NCI-H1048 (cell line): ENCODE data around the gene APOD.
"Not testable (repeated sequence)": the region's sequence is repeated elsewhere in the genome, so short reads cannot be mapped to it uniquely, and the experiment has no call there.

ENCODE experiments used
- DNase-seq: peaks from one replicate; lab custom pipeline; 2025; lab: John Stamatoyannopoulos, UW

Gene APOD

GRCh38 chr3:195583831-195584542, at the start of gene APOD:
TSS of gene APOD (minus strand) at chr3:195583940. CDS start at chr3:195579461, 4,479 bp downstream.
- DNase-seq, result no peak

- not testable (repeated sequence) for DNase-seq
These were observed 49.6 kb upstream of the APOD start for GRCh38 chr3:195633351-195633750.

DNA sequence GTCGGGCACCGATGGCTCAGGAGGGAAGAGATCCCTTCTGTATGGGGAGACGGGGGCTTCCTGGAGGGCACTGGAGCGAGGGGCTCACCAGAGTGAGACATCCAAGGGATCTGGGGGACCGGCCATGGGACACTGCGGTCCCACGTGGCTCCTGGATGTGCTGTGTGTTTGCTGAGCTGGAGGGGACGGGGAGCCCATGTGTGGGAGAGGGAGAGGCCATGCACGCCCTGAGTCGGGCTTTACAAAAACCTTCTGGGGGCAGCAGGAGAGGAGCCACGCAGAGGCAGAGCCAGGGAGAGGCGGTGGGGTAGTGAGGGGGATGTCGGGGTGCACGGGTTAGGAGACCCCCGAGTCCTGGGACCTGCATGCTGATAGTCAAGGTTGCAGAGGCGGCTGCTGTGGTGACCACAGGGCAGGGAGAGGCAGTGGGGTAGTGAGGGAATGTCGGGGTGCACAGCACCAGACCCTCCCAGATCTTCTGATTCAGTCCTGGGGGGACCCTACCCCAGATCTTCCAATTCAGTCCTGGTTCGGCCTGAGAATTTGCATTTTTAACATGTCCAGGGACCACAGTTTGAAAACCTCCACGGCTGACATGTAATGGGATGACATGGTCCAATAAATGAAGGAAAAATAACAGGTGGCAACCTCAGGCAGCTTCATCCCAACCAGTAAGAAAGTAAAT, 48.9 kb upstream of the APOD start:
- not testable (repeated sequence) for DNase-seq

GRCh38 chr3:195632046-195632445, 48.3 kb upstream of the APOD start:
- DNase-seq, result not testable (repeated sequence)

DNA sequence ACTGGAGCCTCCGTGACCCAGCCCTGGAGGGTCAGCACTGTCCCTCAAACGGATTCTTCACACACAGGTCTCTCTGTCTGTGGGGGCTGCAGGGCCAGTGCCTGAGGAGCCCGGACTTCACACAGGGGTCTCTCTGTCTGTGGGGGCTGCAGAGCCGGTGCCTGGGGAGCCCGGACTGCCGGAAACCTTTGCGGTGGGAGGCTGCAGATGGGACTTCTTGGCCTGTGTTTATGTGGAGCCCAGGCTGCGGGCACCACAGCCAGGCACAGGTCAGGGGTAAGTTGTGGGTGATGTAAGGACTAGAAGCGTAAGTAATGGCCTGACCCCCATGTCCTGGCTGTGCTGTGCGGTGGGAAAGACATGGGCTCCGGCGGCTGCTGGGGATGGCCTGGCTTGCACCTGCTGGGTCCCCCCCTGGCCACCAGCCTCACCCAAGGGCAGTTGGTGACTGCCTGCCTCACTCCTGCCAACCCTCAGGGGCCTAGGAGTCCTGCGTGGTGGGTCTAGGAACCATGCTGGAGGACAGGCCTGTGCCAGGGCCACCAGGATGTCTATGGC, 47.3 kb upstream of the APOD start:
- DNase-seq, result not testable (repeated sequence)

DNA sequence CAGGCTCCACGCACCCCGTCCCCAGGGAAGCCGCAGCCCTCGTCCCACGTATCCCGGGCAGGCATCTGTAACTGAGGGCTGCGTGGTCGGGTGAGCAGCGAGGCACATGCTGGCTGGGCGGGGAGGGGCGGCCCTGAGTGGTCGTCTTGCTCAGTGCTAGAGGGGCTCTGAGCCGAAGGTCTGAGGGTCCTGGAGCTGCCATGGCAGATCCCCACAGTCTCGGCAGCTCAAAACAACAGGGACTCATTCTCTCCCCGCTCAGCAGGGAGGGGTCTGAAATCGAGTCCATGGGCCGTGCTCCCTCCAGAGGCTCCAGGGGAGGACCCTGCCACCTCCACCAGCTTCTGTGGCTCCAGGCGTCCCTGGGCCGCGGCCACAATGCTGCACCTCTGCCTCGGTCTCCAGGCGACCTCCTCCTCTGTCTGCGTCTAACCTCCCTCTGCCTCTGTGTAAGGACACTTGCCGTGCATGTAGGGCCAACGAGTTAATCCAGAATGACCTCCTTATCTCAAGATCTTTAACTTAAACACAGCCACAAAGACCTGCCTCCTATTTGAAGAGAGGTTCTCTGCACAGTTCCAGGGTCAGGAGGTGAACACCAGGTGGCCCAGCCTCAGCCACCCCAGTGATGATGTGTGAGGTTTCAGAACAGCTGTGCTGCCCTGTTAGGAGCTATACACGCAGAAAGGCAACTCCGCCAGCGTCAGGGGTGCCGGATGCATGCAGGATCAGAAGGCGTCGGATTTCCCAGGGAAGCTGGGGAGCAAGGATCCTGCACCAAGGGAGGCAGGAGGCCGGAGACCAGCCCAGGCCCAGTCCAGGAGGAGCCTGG, 46.6 kb upstream of the APOD start:
- not testable (repeated sequence) for DNase-seq

DNA sequence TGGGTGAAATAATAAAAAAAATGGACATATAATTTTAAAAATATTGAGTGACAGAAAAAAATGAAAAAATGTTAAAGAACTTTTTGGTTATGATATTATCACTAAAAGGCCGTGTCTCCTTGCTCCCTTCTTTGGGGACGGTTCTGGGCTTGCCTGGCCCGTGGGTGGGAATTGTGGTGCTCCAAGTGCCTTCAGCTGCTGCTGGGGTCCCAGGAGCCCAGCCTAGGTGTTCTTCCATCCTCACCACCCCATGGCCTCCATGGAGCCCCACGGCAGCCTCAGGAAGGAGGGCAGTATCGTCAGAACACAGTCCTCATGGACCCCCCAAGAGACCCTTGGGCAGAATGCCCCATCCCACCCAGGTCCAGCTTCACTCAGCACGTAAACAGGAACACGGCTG, 45.9 kb upstream of the APOD start:
- DNase-seq, result not testable (repeated sequence)

DNA sequence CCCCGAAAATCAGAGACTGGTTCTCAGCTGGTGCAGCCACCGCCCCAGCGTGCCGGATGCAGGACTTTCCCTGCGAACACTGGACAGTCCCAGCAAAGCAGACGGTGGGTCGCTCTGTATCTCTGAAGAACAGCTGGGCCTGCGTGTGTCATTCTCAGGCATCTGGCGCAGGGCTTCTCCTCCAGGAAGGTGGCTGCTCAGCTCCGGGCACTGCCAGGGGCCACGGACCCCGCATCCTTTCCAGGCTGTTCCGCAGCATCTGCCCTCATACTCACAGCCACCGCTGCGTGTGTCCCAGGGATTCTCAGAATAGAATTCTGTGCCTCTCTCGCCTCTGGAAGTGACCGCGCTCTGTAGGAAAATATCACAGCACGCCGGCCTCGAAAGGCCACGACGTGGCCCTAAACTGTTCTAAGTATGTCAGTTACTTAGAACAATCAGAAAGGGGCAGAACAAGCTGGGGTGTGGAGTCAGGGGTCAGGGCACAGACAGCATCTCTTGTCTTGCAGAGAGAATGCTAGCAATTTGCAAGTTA, 44.7 kb upstream of the APOD start:
- not testable (repeated sequence) for DNase-seq

DNA sequence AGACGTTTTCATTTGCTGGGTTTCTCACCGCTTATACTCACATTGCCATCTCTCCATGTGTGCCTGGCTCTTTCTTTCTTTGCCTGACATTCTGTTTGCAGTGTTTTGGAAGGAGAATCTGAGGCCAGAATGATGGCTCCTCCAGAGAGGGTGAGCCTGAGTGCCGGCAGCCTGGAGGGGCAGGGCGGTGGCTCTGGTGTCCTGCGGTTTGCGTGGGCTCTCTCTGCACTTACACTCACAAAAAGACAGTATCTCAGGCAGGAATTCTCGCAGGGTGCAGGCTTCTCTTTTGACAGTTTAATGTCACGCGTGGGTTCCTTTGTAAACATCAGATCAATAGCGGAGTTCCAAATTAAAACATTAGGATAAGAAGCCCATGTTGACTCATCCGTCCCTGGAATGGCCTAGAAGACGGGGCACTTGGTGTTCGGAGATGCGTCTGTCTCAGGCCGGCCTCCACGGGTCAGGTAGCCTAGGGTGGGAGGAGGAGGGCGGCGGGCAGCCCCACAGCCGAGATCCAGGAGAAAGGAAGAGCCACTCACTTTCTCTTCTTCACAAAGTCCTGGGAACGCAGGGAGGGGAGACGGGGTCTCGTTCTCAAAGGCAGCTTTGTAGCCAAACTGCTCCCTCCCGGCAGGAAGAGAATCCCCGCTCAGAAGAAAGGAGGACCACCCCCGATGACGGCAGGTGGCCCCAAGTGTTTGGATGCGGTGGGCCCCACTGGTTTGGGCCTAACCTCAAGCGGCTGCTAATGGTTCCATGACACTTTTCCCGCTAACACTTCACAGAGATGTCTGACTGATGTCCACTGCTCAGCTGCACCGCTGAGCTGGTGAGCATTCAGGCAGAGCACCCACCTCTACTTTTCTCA, 44.0 kb upstream of the APOD start:
- not testable (repeated sequence) for DNase-seq

GRCh38 chr3:195624603-195625560, 41.1 kb upstream of the APOD start:
- DNase-seq, result not testable (repeated sequence)

DNA sequence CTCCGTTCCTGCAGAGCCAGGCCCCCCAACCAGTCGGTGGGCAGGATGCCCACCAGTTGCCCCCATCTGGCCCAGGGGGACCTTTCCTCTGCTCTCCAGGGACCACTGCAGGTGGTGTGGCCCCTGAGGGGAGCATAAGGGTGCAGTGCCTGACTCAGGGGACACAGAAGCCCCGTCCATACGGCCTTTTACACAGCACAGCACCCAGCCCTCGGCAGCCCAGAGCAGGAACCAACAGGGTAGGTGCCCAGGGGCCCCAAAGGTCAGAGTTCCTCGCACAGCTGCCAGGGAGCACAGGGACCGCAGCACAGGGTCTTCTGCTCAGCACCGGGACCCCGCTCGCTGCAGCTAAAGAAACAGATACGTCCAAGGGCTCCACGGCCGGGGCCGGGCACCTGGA, 40.4 kb upstream of the APOD start:
- DNase-seq, result not testable (repeated sequence)

DNA sequence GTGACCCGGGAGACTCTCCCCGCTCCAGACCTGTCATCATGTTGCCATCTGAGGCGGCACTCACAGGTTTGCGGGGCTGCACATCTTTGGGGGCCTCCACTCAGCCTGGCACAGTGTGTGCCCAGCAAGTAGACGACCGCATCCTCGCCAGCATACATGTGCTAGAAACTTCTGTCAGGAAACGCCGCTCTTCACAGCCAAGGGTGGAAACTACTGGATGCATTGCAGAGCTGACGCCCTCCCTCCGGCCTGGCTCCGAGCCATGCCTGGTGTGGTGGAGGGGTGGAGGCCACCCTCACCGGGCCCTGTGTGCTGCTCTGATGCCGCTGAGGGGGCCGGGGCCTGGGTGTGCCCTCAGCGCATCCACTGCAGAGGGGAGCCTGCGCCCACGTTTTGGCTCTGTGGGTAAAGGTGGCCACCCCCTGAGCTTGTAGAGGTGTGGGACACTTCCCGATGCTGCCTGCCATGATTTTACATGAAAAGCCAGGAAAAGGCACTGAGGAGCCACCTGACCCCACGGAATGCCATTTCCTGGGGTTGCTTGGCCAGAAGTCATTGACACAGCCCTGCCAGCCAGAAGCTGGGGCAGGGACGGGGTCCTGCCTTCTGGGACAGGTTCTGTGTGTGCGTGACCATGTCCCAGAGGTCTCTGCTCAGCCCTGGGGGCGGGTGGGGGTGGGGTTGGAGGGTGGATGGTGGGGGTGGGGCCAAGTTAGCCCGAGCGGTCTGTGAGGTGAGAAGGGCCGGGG, 39.7 kb upstream of the APOD start:
- DNase-seq, result not testable (repeated sequence)

DNA sequence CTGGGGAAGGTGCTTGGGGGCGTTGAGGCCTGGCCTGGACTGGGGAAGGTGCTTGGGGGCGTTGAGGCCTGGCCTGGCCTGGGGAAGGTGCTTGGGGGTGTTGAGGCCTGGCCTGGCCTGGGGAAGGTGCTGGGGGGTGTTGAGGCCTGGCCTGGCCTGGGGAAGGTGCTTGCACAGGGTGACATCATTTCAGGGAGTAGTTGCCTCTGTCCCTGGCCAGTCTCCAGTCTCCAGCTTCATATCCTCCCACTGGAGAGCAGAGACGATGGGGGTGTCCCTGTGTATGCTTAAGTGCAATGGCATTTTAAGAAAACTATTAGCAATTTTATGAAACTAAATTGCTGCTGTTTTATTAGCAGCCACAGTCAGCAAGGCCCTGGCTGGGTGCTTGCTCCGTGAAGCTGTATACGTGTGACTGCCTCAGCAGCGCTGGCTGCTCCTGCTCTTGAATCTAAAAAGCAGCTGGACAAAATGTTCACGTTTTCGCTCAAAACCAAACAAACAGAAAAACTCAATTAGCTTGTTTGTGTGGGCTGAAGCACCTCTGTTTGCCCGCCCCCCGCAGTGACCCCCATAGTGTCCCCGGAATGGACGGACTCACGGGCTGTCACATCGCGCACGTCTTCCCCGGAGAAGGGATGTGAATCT, 38.9 kb upstream of the APOD start:
- not testable (repeated sequence) for DNase-seq

DNA sequence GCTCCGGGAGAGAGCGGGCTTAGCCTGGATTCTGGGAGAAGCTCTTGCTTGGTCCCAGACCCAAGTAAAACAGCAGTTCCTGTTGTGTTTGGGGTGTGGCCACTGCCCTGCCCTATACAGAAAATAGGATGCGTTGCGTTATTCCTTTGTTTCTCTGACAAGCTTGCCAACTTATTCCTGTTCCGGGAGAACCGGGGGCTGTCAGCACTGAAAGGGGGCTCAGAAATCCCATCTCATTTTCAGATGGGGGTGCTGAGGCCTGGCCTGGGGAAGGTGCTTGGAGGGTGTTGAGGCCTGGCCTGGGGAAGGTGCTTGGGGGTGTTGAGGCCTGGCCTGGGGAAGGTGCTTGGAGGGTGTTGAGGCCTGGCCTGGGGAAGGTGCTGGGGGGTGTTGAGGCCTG, 38.3 kb upstream of the APOD start:
- DNase-seq, result not testable (repeated sequence)

- DNase-seq, result not testable (repeated sequence)
These were observed 37.4 kb upstream of the APOD start for GRCh38 chr3:195621095-195621494.

DNA sequence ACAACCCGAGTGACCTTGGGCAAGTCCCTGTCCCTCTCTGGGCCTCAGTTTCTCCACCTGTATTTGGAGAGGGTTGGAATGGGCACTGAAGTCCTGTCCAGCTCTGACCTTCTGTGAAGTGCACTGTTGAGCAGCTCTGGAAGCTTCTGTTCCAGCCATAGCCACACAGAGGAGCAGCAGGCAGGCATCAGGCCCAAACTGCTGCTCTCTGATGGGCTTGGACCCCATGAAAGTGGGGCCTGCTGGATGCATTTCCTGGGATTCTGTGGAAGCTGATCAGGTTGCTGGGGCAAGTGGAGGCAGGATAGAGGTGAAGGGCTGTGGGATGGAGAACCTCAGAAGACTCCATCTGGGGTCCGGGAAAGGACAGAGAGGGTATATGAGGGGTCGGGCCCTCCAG, 36.7 kb upstream of the APOD start:
- DNase-seq, result not testable (repeated sequence)

DNA sequence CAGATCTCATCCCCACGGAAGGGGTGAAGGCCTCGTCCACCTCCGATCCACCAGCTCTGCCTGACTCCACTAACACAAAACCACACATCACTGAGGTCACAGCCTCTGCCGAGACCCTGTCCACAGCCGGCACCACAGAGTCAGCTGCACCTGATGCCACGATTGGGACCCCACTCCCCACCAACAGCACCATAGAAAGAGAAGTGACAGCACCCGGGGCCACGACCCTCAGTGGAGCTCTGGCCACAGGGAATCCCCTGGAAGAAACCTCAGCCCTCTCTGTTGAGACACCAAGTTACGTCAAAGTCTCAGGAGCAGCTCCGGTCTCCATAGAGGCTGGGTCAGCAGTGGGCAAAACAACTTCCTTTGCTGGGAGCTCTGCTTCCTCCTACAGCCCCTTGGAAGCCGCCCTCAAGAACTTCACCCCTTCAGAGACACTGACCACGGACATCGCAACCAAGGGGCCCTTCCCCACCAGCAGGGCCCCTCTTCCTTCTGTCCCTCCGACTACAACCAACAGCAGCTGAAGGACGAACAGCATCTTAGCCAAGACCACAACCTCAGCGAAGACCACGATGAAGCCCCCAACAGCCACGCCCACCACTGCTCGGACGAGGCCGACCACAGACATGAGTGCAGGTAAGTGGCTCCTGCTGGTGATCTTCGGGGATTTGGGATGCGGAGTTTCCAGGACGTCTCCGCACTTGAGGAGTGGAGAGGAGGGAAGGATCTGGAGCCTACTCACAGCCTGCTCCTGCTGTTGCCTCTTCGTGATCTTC, 36.0 kb upstream of the APOD start:
- not testable (repeated sequence) for DNase-seq
